SK-N-SH treated with all-trans-retinoic acid at 6 μM for 48 hours (cell line): ENCODE data around the gene PPP1R3A.

Source experiments
- ISL1 ChIP-seq: fragments of 250-450 bp; sonication (Bioruptor Pico); IDR thresholded peaks from 2 replicates; pipeline ENCODE4 v2.1.2; 2022; ENCODE audit warnings: mild to moderate bottlenecking, moderate library complexity
- OSR1 ChIP-seq: fragments of 250-450 bp; sonication (Bioruptor Pico); IDR thresholded peaks from 2 replicates; pipeline ENCODE4 v1.8.0; 2022; ENCODE audit warnings: moderate library complexity, mild to moderate bottlenecking, inconsistent platforms
- ZFP30 ChIP-seq: fragments of 450-650 bp; formaldehyde crosslinking; IDR thresholded peaks from 2 replicates; pipeline ENCODE4 v1.5.0; 2022; ENCODE audit warnings: mild to moderate bottlenecking, moderate library complexity

DNA sequence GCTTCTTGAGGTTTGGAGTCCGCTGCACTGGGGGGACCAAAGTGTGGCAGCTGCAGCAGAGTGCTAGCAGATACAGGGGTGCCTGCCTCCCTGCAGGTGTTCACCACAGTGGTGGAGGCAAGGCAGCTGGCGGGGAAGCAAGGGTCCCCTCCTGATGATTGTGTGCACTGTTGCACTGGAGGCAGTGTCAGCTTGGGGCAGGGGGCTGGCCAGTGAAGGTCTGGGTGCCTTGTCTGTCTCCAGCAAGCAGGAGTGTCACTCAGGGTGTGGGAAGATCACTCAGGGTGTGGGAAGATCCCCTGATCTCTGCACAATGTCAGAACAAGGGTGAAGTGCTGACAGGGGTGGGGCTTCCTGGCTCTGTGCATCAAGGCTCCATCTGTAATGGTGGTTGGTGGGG, 36.3 kb upstream of the PPP1R3A start:
- no peak for TF ChIP-seq ZFP30
- no peak for TF ChIP-seq ISL1 (CRISPR knock-in tag)
- TF ChIP-seq OSR1 (CRISPR knock-in tag), result no peak
